GM21529 (cell line): ENCODE results near the gene ENPP7.

Source experiments
- ATAC-seq: cut with Tn5 transposase; IDR thresholded peaks from one replicate; pipeline ENCODE4 v1.9.1; 2021; ENCODE audit not compliant: unreplicated experiment

Gene ENPP7

DNA sequence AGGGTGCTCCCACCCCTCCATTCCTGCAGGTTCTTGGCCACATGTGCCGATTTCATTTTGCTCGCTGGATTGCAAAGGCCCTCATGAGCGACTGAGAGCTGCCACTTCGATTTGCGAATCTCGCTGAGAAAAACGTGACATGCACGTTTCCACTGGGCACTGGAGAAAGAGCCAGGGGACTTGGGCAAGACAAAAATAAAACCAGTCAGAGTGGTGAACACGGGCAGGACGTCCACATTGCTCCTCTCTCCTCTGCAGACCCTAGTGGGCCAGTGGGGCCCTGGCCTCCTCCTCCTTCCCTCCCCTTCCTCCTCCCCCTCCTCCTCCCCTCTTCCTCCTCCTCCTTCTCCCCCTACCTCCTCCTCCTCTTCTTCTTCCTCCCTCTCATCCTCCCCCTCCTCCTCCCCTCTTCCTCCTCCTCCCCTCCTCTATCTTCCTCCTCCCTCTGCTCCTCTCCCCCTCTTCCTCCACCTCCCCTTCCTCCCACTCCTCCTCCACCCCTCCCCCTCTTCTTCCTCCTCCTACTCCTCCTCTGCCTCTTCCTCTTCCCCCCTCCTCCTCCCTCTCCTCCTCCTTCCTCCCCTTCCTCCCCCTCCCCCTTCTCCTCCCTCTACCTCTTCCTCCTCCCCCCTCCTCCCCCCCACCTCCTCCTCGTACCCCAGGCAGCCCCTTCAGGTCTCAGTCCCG is 28.1 kb upstream of the ENPP7 start:
- ATAC-seq, result no peak

DNA sequence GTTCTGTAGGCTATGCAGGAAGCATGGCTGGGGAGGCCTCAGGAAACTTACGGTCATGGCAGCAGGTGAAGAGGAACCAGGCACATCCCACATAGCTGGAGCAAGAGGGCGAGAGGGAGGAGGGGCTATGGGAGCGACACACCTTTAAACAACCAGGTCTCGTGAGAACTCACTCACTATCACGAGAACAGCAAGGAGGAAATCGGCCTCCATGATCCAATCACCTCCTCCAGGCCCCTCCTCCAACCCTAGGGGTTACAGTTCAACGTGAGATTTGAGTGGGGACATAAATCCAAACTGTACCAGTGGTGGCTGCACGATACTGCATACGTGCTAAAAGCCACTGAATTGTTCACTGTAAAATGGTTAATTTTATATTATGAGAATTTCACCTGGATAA is 26.1 kb upstream of the ENPP7 start:
- ATAC-seq, result no peak

DNA sequence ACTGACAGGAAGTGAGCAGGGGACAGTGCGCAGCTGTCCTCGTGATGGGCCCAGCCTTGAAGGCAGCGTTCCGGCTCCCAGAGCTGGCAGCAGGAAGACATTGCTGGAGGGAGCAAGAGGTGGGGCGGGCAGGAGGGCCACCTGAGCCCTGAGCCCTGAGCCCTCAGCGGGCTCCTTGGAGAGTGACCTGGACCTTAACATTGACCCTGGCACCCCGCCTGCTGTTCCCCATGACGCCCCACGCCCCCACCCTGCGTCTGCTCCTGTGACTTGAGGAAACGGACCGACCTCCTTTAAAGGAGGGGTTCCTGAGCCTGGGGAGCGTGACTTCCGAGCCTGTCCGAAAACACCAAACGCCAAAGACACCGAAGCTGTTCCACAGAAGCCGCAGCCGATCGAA is 25.1 kb upstream of the ENPP7 start:
- ATAC-seq, result no peak

DNA sequence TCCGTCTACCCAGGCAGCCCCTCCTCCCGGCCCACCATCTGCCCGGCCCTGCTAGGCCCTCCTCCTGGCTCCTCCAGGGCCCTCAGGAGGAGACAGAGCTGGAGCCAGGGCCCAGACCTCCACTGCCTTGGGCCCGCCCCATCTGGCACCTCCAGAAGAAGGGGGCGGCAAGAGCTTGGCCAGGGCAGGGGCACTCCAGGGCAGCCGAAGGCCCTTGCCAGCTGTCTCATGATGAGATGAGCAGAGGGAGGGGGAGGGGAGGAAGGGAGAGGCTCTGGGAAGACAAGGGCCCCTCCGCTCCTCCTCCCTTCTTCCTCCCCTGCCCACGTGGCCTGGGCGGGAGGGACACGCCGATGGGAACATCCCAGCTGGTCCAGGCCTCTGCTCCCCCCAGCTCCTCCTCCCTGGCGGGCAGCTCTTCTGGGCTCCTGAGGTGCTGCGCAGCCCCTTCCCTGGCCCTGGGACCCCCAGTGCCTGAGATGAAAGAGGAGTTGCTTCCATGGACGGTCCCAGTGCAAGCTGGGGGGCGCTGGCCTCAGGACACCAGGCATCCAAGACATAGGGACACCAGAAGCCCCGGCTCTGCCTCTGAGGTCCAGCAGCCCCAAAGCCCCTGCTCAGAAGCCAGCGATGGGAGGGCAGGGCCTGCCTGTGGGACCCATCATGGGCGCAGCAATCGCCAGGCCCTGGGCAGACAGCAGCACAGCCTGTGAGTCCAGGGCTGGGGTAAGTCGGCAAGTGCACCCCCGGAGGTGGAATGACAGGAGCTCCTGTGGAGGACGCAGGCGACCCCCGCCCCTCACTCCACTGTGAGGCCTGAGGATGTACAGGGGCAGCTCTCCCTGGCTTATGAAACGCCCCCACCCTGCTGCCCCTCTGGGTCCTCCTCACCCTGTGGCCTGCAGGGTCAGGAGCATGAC is 23.6 kb upstream of the ENPP7 start:
- ATAC-seq, result no peak

DNA sequence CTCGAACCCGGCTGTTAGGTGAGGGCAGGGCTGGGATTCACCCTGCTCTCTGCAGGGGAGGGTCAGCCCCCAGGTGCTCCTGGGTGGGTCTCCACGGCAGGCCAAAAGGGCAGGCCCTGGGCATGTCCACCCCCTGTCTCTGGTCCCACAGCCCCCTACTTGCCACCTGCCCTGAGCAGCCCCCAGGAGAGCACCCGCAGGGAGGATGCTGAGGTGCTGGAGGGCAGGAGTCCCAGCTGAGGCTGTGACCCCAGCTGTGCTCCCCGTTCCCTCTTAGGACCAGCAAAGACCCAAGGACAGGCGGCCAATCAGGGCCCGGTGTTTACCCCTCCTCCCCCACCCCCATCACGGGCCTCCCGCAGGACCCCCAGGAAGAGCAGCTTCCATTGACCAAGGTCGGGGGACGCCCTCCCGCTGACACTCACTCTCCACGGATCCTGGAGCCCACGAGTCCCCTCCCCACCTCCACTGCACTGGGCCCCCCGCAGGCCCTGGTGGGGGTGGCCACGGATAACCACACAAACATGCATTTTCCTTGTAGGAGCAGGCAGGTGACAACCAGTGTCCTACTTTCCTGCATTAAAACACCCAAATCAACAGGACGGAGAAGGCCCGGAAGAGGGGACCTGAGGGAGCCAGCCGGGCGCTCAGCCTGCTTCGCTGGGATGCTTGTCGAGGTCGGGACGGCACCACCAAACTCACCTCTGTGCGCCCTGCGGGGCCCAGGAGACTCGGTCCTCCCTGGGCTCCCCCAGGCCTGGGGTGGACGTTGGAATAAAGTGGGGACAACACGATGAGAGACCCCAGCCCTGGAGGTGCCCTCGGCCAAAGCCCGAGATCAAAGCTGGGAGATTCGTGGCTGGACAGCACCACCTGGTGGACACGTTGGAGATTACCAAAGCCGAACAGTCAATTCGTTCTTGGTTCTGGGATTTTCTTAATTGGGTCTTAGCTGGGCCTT is 22.5 kb upstream of the ENPP7 start:
- ATAC-seq, result no peak

DNA sequence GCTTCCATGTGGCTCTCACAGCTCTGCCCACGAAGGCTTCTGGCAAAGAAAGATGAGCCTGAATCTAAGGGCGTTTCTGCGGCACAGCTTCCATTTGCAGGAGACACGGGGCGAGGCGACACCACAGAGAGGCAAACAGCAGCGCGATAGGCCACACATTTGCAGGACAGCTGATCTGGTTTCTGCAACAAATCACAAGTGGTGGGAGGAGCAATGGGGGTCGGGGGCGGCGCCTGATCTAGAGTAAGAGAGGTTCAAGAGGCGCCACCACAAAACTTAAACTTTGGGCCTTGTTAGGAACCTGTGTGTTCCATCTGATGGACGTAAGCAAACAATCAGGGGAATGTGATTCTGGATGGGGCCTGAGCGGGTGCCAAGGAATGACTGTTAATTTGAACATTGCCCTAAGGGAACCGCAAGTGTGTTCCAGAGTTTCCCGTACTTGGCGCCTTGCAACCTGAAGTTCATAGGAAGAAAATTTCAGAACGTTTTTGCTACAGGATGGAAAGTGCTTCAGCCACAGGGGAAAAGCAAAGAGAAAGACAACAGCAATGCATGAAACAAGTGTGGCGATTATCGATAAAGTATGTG is 18.9 kb upstream of the ENPP7 start:
- ATAC-seq, result no peak

DNA sequence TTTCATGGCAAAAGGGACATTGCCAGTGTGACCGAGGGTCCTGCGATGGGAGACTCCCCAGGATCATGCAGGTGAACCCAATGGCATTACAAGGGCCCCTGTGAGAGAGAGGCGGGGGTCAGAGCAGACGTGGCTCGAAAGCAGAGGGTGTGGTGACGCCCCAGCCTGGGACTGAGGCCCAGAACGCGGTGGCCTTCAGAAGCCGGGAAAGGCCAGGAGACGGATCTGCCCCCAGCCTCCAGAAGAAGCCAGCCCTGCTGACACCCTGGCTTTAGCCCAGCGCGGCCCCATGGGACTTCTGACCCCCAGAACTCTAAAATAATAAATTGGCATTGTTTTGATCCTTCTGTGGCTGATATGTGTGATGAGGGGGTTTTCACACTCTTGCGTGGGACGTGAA is 17.4 kb upstream of the ENPP7 start:
- no peak for ATAC-seq

DNA sequence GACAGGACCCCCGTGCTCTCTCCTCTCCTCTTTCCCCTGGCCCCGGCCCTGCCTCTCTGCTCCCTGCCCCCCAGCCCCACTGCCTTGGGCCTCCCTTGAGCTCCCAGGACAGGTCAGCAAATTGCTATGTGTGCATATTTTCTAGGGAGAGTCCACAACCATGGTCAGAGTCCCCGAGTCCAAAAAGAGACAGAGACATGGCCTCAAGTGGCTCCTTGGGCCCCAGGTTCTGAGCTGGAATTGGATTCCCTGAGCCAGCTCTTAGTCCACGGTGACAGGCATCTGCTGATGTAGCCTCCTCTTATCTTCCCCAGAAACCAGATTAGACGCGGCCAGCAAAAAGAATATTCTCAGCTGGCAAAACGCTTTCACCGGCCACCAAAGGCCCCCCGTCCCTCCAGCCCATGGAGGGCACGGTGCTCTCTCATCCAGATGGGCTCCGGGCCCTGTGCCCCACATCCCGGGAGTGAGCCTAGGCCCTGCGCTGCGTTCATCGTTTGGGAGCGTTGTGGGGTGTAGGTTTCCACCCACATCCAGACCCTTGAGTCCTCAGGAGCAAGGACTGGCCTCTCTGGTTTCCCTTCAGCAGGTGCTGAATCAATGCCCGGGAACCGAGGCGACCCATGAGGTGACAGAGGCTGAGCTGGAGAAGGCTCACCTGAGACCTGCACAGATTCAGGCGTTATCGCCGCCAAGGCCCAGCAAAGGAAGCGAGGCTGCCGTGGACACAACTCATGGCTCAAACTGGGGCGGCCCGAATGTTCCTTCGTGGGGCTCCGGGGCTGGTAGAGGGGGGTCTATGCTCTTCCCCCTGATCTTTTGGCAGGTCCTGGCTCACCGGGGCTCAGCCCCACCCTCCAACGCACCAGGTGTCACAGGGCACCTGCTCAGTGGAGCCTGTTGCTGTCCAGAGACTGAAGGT is 16.3 kb upstream of the ENPP7 start:
- no peak for ATAC-seq

DNA sequence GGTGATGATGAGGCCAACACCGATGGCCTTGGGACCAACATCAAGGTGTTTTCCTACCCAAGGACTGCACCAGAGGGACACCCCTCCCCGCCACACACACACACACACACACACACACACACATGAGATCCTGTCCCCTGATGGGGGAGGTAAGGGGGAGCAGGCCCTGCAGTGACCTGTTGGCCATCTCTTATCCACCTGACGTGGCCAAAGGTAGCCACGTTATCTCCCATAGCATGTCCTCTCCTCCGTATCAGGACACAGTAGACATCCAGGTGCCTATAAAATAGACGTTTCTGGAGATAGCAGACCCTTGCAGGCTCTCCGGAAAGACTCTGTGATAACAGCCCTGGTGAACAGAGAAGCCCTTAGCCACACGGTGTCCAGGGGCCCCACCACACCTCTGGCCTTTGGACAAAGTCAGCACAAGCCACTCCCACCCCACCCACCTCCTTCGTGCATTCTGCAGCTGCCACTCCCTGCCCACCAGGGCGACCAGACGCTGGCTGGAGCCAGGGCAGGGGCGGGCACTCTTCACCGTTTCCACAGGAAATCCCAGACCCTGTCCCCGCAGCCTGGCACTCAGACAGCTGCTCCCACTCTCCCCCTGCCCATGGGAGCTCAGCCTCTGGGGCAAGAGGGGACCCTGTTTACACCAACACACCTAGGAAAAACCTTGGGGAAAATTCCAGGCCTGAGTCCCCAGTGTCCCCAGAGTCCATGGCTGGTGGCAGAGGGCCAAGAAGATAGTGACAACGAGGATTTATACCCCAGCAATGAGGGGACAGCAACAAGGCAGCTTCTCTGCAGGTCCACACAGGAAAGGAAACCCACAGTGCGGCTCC is 15.4 kb upstream of the ENPP7 start:
- ATAC-seq, result no peak

DNA sequence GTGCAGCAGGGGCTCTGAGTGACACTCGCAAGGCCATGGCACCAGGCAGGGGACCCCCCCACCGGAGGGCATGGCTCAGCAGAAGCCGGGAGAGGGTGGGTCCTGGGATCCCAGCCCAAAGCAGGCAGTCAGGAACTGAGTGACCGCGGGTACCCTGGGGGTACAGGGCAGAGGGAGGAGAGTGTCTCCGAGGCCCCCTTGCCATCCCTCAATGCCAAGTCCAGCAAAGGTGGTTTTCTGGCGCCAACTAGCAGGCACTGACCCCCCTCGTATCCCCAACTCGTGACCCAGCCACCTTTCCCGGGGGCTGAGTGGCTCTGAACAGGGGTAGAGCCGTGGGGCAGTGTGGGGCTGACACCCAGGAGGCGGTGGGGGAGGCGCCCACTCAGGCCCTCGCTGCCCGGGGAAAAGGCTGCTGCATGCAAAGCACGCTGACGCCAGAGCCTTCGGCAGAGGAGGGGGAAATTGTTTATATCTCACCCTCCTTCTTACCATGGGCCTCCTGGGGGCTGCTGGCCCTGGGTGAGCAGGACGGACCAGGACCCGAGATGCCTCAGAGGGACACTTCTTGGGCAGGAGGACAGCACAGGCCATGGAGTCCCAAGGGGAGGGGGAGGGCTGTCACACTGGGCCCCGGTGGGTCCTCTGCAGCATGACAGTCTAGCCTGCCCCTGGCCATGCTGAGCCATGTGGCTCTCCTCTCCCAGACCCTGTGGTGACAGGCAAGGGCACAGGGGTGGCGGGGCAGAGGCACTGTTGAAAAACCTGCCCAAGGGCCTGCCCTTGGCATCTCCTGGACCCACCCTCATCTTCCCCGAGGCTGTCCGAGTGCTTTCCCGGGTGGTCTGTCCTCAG is 14.6 kb upstream of the ENPP7 start:
- no peak for ATAC-seq

DNA sequence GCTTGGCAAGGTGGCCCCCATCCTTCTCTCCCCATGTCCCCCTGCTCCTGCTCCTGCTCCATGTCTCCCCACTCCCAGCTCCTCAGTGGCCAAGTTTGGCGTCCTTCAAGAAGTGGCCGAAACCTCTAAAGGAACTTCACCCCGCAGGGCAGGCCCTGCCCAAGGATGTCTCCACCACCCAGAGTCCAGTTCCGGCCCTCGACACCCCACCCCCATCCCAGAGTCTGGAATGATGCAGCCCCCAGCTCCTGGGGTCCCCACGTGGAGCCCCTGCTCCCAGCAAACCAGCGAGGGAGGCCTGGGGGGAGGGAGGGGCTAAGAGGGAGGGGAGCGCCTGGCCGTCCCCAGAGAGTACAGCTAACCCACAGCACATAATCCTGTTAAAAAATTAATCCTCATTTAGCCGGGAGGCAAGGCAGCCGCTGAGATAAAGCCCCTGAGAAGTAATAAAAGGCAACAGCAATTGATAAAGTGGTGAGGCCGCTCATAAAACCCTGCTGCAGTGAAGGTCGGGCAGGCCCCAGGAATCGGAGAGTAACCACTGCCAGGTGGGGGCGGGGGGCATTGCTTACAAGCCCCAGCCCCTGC is 9.9 kb upstream of the ENPP7 start:
- ATAC-seq, result no peak

DNA sequence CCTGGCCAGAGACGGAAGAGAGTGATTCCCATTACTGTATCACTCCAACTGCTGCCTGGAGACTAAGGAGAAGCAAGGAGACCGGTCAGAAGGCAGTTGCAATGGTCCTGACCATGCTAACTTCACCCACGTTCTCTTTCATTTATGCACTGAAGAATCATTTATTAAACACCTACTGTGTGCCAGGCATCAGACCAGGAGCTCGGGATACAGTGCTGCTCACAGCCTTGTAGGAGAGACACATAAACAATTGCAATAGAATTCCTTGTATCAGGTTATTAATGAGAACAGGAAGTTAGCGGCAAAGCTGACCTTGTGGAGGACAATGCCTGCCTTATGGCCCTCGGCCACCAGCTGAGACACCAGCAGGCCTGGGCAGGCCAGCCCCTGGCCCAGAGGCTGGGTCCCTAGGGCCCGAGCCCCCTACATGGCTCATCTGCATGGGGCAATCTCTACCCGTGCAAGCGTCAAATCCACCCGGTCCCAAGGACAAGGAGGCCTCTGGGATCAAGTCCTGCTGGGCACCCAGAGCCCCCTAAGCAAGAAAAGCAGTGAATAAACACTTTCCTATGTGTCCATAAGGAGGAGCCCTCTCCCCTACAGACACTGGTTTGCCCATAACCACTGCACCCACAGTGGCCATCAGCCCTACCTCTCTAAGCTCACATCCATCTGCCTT is 8.6 kb upstream of the ENPP7 start:
- ATAC-seq, result no peak

DNA sequence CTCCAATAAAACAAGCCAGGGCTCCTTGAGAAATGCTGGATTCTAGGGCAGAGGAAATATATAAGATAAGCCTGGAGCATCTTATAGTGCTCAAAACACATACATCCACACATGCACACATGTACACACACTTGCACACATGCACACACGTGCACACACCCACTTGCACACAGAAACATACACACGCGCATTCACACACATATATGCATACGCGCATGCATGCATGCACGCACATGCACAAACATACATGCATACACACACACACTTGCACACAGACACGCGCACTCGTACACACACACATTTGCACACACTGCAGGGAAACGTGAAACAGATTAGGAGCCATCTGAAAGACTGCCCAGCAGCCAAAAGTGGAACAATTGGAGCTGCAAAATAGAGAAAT is 8.0 kb upstream of the ENPP7 start:
- ATAC-seq, result no peak

DNA sequence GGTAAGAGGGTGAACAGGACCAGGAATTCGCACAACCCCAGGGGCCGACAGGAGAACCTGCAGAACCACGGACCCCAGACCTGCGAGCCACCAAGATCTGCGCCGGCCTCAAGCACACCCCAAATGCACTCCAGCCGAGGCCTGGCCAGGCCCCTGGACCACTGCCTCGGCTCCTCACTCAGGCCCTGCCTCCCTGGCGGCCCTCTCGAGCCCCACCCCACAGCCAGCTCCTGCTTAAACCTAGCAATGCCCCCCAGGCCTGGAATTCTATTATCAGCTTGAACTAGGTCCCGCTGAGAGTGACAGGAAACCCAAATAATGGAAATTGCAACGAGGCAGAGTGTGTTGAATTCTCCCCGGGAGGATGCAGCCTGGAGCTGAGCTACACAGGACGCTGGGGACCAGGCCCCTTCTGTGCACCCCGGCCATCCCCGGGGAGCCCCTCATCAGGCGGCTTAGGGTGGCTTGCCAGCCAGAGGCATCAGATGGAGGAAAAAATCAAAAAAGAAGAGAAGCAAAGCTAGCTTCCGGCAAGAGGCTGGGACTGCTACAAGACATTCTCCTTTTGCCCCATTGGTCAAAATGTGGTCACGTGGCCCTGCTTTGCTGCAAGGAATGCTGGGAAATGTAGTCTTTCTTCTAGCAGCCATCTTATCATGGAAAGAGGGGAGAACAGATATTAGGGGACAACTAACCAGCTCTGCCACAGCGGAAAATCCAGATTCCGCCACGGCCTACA is 2.4 kb upstream of the ENPP7 start:
- peak; percentile 59 for ATAC-seq

DNA sequence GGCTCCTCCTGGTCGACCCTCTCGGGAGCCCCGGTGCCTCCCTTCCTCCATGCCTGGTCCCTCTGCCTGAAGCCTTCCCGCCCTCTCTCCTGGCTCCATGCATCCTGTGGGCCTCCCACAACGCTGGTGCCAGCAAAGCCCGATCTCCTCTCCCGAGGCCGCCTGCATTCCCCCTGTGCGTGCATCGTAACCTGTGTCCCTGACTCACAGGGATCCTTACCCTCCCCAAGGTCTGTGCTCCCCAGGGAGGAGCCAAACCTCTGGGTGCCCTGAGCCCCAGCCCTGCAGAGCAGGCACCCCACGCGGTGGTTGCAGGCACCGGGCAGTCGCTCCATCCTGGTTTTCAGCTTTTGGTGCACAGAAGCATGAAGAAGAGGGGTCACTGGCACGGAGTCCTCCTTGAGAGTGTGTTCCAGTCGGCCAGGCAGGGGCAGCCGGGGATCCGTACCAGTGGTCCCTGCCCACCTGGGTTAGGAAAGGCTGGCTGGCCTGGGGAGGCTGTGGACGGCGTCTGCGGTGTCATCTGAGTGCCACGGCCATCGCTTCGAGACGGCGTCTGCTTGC is 1.8 kb upstream of the ENPP7 start:
- ATAC-seq, result no peak

DNA sequence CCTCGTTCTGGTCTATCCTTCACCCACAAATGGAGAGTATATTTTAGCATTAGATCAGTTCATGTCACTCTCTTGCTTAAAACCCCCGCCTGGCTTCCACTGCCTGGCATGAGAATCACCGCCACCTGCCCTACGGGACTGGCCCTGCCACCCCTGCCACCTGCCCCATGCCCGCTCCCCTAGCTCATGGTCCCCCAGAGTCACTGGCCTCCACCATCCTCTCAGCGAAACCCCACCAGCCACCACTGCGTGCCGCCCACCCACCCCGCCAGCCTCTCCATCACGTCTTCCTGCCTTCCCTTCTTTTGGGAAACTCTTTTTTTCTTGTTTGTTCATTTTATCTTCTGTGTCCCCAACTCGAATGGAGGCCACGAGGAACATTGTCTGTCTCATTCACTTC is 982 bp upstream of the ENPP7 start:
- no peak for ATAC-seq
